Gastroesophageal sphincter (tissue), 4 donors: Measurements from ENCODE around the gene CAMK1D. TPM values are rescaled to one million over a fixed set of nuclear protein-coding genes. Genes with fewer than 3 reads are reported as not detected.

Experiments used
- ATAC-seq: fragments of 150-250 bp; one replicate; pipeline ENCODE4 v1.9.1; 2016; ENCODE audit warnings: mild to moderate bottlenecking, moderate library complexity
- H3K27ac ChIP-seq, 4 donors: fragments of 200-600 bp; sonication (generic) in 3 of 4; 1 replicate in 3 of 4; 2 replicates in 1 of 4; pipeline ENCODE4 v1.5.1; 2016 to 2019
- H3K27me3 ChIP-seq: fragments of 200-600 bp; sonication (generic); one replicate; pipeline ENCODE4 v1.5.1; 2019
- H3K36me3 ChIP-seq, 2 donors: fragments of 200-600 bp; sonication (generic); one replicate each; pipeline ENCODE4 v1.5.1; 2019; ENCODE audit warnings: control low read depth in 1 of 2
- H3K4me1 ChIP-seq, 3 donors: fragments of 200-600 bp; sonication (generic); 1 replicate in 2 of 3; 2 replicates in 1 of 3; pipeline ENCODE4 v1.5.1; 2016 to 2019; ENCODE audit warnings: control low read depth in 2 of 3
- H3K4me3 ChIP-seq, 2 donors: fragments of 200-600 bp; sonication (generic); one replicate each; pipeline ENCODE4 v1.5.1; 2019; ENCODE audit warnings: mild to moderate bottlenecking in 1 of 2, moderate library complexity in 1 of 2
- H3K9me3 ChIP-seq, 3 donors: fragments of 200-600 bp; sonication (generic); one replicate each; pipeline ENCODE4 v1.5.1; 2017 to 2019; ENCODE audit warnings: control low read depth in 2 of 3
- EP300 ChIP-seq: sonication (generic); formaldehyde crosslinking; IDR thresholded peaks from one replicate; pipeline ENCODE4 v1.6.1; 2017; ENCODE audit warnings: antibody characterized with exemption, mild to moderate bottlenecking
- POLR2A ChIP-seq, 2 donors: fragments of 450-650 bp; IDR thresholded peaks; one replicate each; pipeline ENCODE4 v1.6.1; 2017; ENCODE audit warnings: antibody characterized with exemption in 2 of 2, mild to moderate bottlenecking in 2 of 2, moderate library complexity in 1 of 2
- POLR2AphosphoS5 ChIP-seq: sonication (generic); formaldehyde crosslinking; IDR thresholded peaks from one replicate; pipeline ENCODE4 v1.6.1; 2017; ENCODE audit warnings: antibody characterized with exemption
- WGBS, 2 donors: methylation state at CpG; one replicate each; pipeline ENCODE4 v1.1.5; 2018; ENCODE audit warnings: low coverage in 1 of 2; 5-methylcytosine and 5-hydroxymethylcytosine counted together
- total RNA-seq, 4 donors: library from RNA; depleted of rRNA; stranded (reverse); fragments of >200 nt; gene quantifications; one replicate each; pipeline ENCODE4 v1.1.0, GENCODE V29; 2016
- TF ChIP-seq, protein P1 (sequence below), 4 experiments: fragments of 200-600 bp in 2 of 4; fragments of 450-650 bp in 2 of 4; sonication (generic) in 1 of 4; IDR thresholded peaks; one replicate each; pipeline ENCODE4 v1.5.1; 2017 to 2019; ENCODE audit warnings: antibody characterized with exemption in 4 of 4, mild to moderate bottlenecking in 2 of 4, moderate library complexity in 2 of 4

Gene CAMK1D
- total RNA-seq, 4 donors from 2014 or later, result 11.6 to 18.3 (median 15.3) TPM

DNA sequence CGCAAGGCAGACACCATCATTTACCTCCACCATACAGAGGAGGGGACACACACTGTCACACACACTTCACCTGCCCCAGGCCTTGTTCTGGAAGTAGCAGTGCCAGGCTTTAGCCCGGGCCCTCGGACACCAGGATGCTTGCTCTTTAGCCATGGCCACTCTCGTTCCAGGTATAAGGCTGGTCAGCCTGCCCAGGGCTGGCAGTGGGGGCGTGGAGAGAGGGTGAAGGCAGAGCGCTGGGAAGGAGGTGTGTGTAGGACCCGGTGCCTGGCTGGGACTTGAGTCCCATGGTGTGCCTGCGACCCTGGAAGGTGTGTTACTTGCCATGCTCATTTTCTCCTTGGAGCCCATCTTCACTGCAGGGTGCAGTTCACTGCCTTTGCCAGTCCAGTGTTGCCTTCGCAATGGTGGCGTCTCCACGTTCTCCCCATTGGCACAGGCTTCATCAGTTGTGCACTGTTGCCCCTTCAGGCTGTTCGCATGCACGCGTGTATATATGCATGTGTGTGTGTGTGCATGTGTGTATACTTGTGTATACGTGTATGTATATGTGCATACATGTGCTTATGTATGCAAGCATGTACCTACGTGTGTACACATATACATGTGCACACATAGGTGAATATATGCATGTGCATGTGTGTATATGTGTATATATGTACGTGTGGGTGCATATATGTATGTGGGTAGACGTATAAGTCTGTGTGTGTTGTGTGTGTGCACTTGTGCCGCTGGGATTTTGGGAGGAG, 153.4 kb downstream of the CAMK1D start:
- H3K36me3 ChIP-seq, result no peaks in the 10 kb centered on the region
- TF ChIP-seq POLR2A (IDR thresholded peaks at IDR 0.05), result no peak
- TF ChIP-seq EP300, result no peak
- TF ChIP-seq, protein P1, sequence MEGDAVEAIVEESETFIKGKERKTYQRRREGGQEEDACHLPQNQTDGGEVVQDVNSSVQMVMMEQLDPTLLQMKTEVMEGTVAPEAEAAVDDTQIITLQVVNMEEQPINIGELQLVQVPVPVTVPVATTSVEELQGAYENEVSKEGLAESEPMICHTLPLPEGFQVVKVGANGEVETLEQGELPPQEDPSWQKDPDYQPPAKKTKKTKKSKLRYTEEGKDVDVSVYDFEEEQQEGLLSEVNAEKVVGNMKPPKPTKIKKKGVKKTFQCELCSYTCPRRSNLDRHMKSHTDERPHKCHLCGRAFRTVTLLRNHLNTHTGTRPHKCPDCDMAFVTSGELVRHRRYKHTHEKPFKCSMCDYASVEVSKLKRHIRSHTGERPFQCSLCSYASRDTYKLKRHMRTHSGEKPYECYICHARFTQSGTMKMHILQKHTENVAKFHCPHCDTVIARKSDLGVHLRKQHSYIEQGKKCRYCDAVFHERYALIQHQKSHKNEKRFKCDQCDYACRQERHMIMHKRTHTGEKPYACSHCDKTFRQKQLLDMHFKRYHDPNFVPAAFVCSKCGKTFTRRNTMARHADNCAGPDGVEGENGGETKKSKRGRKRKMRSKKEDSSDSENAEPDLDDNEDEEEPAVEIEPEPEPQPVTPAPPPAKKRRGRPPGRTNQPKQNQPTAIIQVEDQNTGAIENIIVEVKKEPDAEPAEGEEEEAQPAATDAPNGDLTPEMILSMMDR (IDR thresholded peaks at IDR 0.05), result no peak
- no peak for TF ChIP-seq POLR2AphosphoS5
- no peak for ATAC-seq
- H3K4me3 ChIP-seq, result no peak overlapping the region
- no peak overlapping the region for H3K27ac ChIP-seq
- H3K27me3 ChIP-seq, result no peaks in the 10 kb centered on the region
- peaks cover 0 to 44% (median 8%) of the 10 kb centered on the region in 3 donors for H3K4me1 ChIP-seq
- 94 to 97% methylated on average over 11 to 15 of the region's 19 CpGs for WGBS, 2 donors
- H3K9me3 ChIP-seq, result no peaks in the 10 kb centered on the region

DNA sequence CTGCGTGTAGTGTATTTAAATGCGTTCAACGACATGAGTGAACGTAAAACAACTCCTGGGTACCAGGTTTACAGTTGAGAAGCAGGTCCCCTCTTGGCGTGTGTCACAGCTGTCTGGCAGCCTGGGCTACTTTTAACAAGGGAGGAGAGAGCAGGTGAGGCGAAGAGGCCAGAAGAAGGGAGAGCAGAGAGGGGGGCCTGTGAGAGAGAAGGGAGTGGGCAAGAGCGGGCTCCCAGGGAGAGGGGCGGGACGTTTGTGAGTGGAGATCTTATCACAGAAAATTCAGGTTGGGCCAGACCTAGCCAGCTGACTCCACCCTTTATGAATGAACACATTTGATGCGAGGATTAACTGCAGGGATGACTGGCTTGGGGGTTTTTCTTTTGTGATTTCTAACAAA, 154.0 kb downstream of the CAMK1D start:
- TF ChIP-seq, protein P1 (IDR thresholded peaks at IDR 0.05), result no peak
- TF ChIP-seq POLR2A (IDR thresholded peaks at IDR 0.05) (no peak), POLR2AphosphoS5 (no peak), EP300 (no peak)
- H3K4me1 ChIP-seq, result peaks cover 0 to 39% (median 8%) of the 10 kb centered on the region in 3 donors
- no peaks in the 10 kb centered on the region for H3K36me3 ChIP-seq
- no peak overlapping the region for H3K27ac ChIP-seq
- no peaks in the 10 kb centered on the region for H3K9me3 ChIP-seq
- no peaks in the 10 kb centered on the region for H3K27me3 ChIP-seq
- 80 to 86% methylated on average over 2 to 10 of the region's 10 CpGs for WGBS, 2 donors
- no peak overlapping the region for H3K4me3 ChIP-seq
- ATAC-seq, result no peak

DNA sequence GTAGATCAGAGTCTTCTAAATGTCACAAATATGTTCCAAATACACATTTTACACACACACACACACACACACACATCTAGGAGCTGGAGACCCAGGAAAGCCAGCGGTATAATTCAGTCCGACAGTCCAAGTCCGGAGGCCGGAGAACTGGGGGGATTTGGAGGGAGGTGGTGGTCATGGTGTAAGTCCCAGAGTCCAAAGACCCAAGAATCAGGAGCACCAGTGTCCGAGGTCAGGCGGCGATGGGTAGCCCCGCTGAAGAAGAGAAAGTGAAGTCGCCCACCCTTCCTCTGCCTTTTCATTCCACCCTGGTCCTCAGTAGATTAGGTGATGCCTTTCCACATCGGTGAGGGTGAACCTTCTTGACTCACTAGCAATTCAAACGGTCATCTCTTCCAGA, 154.8 kb downstream of the CAMK1D start:
- peaks cover 0 to 30% (median 8%) of the 10 kb centered on the region in 3 donors for H3K4me1 ChIP-seq
- TF ChIP-seq POLR2AphosphoS5 (no peak), POLR2A (IDR thresholded peaks at IDR 0.05) (no peak), EP300 (no peak)
- TF ChIP-seq, protein P1 (IDR thresholded peaks at IDR 0.05), result no peak
- no peak overlapping the region for H3K27ac ChIP-seq
- no peak overlapping the region for H3K4me3 ChIP-seq
- WGBS, 2 donors, result 92 to 100% methylated on average over 9 to 10 of the region's 11 CpGs
- H3K27me3 ChIP-seq, result no peaks in the 10 kb centered on the region
- ATAC-seq, result no peak
- no peaks in the 10 kb centered on the region for H3K9me3 ChIP-seq
- H3K36me3 ChIP-seq, result no peaks in the 10 kb centered on the region

DNA sequence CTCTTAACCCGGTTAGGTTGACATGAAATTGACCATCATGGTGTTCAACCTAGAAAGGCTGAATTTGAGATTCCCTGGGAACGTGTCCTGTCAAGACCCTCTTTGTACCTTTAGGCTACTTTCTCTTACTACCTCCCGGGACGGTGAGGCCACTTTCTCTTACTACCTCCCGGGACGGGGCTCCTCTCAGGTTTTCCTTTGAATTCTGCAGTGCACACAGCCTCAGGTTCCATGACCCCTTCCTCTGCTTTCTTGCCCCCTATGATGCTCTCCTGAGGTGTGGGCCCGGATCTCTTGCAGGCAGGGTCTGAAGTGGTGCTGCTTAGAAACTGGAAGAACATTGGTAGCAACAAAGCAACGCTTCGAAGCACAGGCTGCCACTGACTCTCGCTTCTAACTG, 155.3 kb downstream of the CAMK1D start:
- no peak for TF ChIP-seq EP300
- TF ChIP-seq POLR2A (IDR thresholded peaks at IDR 0.05), result no peak
- TF ChIP-seq, protein P1 (IDR thresholded peaks at IDR 0.05), result no peak
- no peak for TF ChIP-seq POLR2AphosphoS5
- Histone ChIP-seq H3K27ac (no peak overlapping the region), H3K4me1 (peaks cover 0 to 26% (median 8%) of the 10 kb centered on the region in 3 donors), H3K36me3 (no peaks in the 10 kb centered on the region), H3K4me3 (no peak overlapping the region), H3K9me3 (no peaks in the 10 kb centered on the region), H3K27me3 (no peaks in the 10 kb centered on the region)
- ATAC-seq, result no peak
- 95 to 96% methylated on average over 4 to 9 of the region's 10 CpGs for WGBS, 2 donors

DNA sequence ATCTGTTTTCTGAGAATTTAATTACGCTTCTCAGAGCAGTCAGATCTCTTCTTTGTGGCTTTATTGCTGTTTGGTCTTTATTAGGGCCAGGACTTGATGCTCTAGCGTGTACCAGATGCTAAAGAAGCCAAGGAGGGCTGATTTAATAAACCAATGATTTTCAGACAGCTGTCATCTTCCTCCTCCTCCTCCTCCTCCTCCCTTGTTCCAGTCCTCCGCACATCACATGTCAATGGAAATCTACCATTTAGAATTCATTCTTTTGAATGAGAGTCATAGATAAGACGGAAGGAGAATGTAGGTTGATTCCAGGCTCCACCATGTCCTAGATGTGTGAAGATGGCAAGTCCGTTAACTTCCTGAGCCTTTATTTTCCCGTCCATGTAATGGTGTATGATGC, 156.3 kb downstream of the CAMK1D start:
- ATAC-seq, result no peak
- Histone ChIP-seq H3K36me3 (no peaks in the 10 kb centered on the region), H3K4me1 (peaks cover 0 to 16% (median 0%) of the 10 kb centered on the region in 3 donors), H3K27ac (no peak overlapping the region), H3K4me3 (no peak overlapping the region), H3K27me3 (no peaks in the 10 kb centered on the region), H3K9me3 (no peaks in the 10 kb centered on the region)
- TF ChIP-seq EP300 (no peak), POLR2AphosphoS5 (no peak), POLR2A (IDR thresholded peaks at IDR 0.05) (no peak)
- TF ChIP-seq, protein P1 (IDR thresholded peaks at IDR 0.05), result no peak
- WGBS, 2 donors, result 89 to 96% methylated on average over 3 to 6 of the region's 6 CpGs
